GM19468 (cell line): Measurements from ENCODE around the gene MPPED2.

Experiments
- ATAC-seq: cut with Tn5 transposase; IDR thresholded peaks from one replicate; pipeline ENCODE4 v1.9.1; 2021; ENCODE audit warnings: mild to moderate bottlenecking, moderate library complexity, moderate number of reproducible peaks; ENCODE audit not compliant: unreplicated experiment; ENCODE audit errors: extremely low read depth

Gene MPPED2

DNA sequence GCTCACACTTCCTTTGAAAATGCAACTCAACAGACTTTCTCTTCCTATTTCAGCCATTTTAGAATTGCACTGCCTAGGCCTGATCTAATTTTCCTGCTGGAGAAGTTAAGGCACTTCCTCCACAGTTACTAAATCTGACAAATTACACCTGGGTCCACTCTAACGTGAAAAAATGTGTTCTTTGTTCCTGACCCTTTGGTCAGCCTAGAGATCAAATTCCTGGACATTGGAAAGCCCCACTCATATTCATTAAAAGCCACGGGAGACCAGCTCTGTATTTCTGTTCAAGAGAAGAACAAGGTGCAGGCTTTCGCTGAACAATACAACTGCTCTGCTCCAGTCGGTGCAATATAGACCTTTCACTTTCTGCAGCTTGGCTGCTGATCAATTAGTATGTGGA lies 96.6 kb downstream of the MPPED2 start:
- no peak for ATAC-seq

DNA sequence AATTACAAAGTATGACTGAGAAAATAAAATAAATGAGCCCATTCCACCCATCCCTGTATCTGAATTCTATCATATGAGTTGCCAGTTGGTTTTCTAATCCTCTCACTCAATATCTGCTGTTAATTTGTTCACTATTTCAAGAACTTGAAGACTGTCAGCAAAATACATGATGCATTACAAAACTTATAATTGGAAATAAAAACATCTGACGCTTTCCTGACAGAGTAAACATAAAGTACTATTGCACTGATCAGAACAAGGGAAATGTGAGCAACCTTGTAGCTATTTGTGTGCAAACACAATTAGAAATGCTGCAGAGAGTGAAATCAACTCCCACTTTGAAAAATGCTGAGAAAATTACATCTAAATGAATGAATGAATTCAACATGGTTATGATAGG lies 97.1 kb downstream of the MPPED2 start:
- ATAC-seq = no peak

DNA sequence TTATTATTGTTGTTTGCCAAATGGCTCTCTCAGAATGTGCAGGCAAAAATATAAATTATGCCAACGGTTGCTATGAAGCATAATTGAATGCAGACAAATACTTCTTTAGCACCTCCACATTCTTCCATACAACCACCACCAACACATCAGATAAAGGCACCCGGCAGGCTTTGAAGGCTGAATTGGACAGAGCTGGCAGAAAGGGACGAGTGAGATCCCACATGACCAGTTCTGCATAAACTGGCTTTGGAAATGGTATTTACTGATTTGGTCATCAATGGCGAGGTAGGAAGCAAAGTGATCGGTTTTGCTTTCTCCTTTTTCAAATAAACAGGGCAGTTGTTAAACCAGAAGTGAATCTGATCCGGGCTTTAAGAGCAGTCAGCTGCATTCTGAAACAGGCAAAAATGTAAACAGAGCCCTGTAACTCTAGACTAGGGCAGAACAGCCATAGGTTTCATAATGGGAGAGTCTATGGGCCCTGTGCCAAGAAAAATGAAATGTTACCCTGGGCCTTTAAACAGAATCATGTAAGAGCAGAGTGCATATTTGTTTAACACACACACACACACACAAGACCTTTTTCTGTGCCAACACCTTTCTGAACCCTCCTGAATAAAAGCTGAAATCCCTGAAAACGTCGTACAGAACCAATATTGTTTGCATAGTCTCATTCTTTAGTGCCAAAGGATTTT lies 97.7 kb downstream of the MPPED2 start:
- no peak for ATAC-seq

DNA sequence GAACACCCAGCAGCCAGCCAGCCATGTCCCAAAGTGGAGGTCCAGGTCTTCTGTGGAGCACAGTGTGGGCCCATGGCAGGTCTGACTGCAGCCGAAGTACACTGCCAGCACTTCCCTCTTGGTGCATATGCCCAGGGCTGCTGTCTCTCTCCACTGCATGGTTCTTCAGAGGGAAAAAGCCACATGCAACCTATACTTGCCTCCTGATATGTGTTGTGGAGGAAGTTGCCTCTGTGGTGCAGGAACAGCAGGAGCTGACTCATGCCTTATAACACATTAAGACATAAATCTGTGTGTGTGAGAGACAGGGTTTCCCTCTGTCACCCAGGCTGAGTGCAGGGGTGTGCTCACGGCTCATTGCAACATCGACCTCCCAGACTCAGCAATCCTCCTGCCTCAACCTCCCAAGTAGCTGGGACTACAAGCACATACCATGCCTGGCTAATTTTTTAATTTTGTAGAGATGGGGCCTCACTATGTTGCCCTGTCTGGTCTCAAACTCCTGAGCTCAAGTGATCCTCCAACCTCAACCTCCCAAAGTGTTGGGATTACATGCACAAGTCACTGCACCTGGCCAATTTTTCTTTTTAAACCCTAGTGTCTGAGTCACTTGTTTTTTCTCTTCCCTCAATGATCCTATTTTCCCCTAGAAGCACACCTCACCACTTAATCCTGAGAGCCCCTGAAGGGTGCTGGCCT lies 98.8 kb downstream of the MPPED2 start:
- no peak for ATAC-seq

DNA sequence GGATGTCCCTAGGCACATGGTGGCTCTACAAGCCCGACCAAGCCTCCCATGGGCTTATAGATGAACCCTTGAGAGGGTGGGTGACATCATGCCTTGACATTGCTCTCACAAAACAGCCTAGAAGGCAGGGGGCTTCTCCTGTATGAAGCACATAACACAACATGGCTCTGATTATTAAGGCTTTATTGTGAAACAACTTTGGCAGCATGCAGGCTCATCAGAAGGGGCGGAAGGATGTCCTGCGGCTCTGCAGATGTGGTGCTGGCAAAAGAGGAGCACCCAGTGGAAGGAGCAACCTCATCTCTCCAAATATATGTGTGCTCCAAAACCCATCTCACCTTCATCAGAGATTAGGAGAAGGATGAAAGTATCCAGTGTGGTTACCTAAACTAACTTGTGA lies 100.4 kb downstream of the MPPED2 start:
- no peak for ATAC-seq

DNA sequence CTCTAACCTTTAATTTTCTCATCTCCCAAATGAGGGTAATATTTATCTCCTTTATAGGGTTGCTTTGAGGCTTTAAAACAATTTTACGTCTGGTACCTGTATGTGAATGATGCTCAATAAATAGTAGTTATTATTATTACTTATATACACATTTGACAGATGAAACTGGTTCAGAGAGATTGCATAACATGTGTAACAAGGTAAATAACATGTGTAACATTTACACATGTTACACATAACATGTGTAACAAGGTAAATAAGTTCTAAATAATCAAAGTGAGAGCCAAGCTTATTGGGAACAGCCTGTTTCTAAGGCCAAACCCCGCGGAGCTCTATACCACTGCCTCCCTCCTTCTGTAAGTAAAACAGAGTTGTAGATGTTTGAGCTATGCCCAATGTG lies 100.9 kb downstream of the MPPED2 start:
- no peak for ATAC-seq

DNA sequence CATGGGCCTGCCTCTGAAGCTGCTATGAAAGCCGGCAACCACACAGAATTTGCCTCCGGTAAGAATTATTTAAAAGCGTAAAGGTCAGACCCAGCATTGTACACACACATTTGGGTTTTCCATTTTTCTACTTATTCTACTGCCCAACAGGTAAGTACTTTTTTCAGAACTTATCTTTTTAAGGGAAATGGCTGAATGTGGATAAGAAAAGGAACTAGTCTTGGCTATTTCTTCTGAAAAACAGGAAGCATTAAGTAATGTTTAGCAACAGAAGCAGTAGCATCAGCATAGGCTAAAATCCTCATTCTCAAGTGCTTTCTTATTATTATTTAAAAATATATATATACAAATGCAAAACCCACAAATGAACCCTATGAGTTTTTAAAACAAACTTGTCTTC lies 103.1 kb downstream of the MPPED2 start:
- ATAC-seq = no peak

DNA sequence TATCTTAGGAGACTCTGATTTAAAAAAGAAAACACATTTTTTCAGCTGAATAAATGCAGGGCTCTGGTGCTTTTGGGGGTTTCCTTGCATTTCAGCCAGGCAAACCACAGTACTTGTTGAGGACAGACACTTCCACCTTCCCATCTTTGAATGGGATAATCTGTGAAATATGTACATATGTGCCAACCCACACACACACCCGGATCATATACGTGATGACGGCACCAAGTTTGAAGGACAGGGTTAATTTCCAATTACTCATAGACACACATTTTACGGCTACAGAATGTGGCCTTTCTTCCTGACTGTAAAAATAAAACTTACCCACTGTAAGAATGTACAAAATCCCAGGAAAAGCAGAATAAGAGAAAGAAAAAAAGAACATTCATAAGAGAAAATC lies 104.4 kb downstream of the MPPED2 start:
- no peak for ATAC-seq

DNA sequence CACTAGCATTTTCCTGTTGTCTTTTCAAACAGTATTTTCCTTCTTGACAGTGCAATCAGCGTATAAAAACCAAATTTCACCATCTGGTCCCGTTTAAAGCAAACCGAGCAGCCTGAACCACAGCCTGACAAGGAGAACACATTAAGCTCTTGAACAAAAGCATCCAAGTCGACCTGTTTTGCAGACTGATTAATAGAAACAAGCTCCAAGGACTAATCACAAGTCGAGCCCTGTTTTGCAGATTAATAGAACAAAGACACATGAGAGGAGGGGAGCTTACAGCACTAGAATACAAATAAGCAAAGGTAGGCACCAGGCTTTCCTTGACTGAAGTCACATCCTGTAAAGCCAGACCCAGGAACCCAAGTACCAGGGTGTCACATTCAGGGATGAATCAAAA lies 104.8 kb downstream of the MPPED2 start:
- no peak for ATAC-seq

DNA sequence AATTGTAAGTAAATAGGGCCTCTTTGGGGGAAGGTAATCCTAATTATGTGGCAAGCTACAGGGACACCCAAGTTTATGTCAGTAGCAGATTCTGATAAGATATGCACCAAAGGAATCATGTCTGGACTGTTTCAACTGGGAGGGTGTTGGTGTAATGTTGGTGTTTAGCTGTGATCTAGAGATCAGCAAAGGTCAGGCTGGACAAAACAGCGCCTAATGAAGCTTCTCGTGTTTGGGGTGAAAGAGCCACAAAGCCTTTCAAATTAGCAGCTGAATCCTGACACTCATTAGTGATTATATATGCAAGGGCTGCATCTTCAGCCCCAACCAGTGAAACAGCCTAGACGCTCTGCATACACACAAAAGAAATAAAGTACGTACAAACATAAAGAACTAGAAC lies 106.3 kb downstream of the MPPED2 start:
- ATAC-seq = no peak

DNA sequence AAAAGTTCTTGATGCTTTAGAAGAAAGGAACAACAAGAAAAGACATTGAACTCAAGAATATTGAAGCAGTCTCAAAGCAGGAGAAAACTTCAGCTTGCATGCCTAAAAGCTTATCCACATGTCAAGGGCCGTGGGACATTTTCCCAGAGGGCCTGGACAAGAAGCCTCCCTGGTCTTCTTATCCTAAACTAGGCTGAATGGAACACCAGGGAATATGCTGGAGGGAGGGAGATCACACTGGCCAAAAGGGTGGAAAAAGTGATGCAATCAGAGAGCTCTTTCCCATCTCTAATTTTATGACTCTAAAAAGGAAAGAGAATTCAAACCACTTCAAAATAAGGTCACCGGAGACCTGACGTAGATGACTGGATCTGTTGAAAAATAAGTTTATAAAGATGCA lies 107.2 kb downstream of the MPPED2 start:
- no peak for ATAC-seq

DNA sequence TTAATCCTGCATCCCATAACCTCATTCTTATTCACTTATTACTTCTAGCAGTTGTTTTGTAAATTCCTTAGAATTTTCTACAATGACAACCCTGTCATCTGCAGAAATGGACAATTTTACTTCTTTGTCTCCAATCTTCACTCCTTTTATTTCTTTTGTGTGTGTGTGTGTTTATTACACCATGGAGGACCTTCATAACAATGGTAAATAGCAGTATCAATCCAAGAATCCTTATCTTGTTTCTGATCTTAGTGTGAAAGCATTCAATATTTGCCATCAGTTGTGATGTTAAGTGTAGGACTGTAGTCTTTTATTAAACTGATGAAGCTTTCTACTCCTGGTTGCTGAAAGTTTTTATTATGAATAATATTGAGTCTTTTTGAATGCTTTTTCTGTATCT lies 109.1 kb downstream of the MPPED2 start:
- no peak for ATAC-seq

DNA sequence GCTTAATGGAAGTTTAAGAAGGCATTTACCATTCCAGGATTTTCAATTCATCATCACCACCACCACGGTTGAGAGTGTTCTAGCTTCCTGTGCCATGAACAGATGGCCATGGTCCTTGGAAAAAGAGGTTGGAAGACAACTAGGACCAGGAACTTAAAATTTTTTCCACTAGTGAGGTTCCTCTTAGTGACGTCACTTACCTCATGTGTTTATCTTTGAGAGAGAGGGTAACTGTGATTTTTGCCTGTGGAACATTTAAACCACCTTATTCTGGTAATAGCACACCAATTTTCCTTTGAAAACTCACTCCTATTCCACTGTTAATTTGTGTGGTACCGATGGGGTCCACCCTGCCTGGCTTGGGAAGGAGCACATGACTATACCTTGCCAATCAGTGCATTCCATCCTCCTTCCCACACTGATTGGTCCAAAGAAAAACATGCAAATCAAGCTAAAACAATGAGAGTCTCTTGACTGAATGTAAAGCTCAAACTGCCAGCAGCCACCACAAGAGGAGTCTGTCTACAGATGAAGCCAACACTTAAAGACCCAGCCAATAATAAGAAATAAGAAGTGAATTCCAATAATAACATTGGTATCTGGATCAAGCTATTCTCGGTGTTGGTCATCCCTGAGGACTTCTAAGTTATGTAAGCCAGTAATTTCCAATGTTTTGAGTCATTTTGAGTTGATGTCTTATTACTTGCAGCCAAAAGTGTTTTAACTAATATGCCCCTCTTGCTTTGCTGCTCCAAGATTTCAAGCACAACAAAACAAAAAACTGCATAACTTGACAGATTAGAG lies 111.8 kb downstream of the MPPED2 start:
- ATAC-seq = no peak

DNA sequence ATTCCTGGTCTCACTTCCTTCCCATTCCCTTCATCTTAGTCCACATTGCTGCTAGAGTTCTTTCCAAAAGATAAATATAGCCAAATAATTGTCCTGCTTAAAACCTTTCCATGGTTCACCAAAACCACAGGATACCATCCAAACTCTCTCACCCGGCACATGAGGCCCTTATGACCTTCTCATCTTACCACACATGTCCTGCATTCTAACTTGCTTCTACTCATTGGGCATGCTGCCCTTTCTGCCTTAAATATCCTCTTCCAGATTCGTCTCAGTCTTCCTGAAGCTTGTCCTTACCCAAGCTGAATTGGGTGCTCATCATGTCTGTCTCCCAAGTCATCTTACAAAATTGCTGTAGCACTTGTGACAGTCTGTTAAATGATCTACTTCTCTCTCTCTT lies 114.9 kb downstream of the MPPED2 start:
- no peak for ATAC-seq

DNA sequence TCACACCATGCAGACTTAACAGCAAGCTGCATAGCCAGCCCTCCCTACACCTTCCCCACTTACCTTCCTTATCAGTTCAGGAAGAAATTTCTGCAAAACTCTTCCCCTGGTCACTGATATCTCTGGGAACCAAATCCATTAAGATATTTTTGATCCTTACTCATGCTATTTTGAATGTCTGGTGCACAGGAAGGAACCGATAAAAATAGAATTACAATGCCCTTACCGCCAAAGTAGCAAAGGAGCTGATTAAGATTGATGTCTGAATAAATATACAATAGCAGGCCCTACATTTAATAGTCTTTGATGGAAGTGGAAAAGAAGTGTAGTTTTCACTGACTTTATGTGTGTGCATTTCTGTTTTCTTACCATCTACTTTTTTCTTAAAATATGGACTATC lies 117.3 kb downstream of the MPPED2 start:
- ATAC-seq = no peak

DNA sequence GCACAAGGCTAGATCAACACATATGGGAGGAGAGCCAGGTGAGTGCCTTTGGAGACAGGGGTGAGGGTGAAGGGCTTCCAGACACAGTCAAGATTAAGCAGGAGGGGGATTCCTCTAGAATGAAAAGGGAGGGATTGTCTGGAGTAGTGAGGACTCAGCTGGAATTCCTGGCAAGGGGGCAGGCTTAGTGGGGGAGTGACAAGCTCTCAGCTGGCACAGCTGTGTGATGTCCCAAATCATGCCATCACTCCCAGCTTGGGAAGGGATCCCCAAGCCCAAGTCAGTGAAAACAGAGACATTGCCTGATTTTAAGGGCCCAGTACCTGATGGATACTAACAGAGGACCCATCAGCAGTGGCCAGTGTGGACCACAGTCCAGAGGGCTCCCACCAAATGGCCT lies 119.0 kb downstream of the MPPED2 start:
- ATAC-seq = no peak

DNA sequence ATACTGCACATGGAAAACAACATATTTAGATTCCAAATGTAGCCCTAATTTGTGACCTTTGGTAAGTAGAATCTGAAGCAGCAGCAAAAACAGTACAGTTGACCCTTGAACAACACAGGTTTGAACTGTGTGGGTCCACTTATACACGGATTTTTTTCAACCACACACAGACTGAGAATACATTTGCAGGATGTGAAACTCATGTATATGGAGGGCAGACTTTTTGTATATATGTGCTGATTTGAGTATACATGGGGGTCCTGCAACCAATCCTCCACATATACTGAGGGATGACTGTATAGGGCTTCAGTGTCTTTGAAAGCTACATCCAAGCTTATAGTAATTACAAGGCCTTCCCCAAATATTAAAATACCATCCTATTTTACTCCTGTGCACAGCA lies 120.5 kb downstream of the MPPED2 start:
- no peak for ATAC-seq

DNA sequence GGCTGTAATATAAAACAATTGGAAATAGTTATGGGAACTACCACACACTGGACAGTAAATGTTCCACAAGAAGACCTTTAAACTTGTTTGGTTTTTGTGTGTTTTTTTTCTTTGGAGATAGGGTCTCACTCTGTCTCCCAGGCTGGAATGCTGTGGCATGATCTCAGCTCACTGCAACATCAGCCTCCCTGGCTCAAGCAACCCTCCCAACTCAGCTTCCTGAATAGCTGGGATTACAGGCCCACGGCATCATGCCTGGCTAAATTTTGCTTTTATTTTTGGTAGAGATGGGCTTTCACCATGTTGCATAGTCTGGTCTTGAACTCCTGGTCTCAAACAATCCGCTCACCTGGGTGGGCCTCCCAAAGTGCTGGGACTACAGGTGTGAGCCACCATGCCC lies 121.0 kb downstream of the MPPED2 start:
- ATAC-seq = no peak

DNA sequence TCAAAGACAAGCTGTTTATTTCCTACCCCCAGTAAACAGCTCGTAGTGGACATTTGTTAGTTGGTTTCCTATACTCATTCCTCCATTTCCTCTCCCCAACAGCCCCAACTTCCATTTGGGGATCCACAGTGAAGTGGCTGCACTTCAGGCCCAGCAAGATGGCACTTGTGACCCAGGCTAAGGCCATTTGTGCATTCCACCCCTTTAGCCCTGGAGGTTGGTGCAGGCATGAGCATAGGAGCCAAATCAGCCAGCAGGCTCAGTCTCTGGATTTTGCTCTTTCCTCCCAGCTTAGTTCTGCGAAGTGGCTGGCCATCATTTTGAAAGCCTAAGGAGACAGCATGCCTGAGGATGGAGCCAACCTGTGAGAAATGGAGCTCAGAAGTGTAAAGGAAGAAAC lies 122.9 kb downstream of the MPPED2 start:
- ATAC-seq = no peak

DNA sequence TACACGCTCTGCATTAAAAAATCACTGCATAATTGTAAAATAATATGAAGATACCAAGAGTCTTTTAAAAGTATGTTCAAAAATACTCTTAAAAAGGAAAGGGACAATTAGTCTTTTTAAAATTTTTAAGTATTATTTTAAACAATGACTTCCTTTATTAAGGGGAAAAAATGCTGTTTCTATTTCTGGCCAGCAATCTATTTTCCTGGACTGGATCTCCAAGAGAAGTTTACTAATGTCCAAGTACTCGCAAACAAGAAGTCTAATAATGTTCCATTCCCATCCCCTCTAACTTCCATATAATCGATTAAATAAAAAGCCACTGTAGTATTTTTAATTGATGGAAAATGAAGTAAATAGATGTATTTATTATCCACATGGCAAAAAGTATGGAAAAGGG lies 123.7 kb downstream of the MPPED2 start:
- ATAC-seq = no peak

DNA sequence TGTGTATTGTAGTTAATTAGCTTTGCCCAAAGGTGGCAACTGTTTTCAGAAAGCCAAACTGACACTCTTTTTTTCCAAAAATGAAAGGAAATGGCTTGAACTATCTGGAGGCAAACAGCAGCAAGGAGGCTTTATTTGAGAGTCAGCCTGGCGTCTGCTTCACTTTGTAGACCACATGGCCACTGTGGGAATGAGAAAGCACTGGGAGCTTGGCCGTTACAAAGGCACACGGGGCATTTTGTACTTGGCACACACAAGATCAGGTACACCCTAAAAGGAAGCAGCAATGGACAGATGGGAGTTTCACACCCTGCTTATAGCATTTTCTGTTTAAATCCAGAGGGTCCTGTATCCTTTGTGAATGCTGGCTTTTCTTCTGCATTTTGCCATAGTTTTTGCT lies 126.3 kb downstream of the MPPED2 start:
- no peak for ATAC-seq
